ENCODE results near the gene CSNK2A2. TPM values are rescaled to one million over a fixed set of nuclear protein-coding genes. Genes with fewer than 3 reads are reported as not detected.

The CSNK2A2 gene
- total and polyA plus RNA-seq, 2 donors (not counting 3 experiments of a cell fraction or from before 2014, with no cell fraction given): 43.3 to 125 TPM

DNA sequence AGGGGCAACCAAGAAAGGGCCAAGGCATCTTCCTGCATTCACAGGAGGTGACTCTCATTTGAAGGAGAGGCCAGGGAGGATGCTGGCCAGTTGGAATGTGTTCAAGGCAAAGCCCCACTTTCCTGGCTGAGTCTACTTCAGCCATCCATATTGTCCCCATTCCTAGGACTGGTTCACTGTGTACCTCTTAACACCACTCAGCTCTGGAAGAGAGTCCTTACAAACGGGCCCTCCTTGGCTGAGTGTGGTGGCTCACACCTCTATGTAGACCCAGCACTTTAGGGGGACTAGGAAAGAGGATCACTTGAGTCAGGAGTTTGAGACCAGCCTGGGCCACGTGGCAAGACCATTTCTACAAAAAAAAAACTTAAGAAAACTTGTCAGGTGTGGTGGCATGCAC, 40.7 kb downstream of the CSNK2A2 start:
- TF ChIP-seq MYC (IDR thresholded peaks at IDR 0.05; ENCODE audit: low read depth, low read length) (no peak), FOS (IDR thresholded peaks at IDR 0.05; ENCODE audit: borderline replicate concordance, insufficient read depth, low read length) (no peak), EZH2 (IDR thresholded peaks at IDR 0.05; ENCODE audit: borderline replicate concordance, low read depth, low read length, severe bottlenecking) (no peak), GATA2 (IDR thresholded peaks at IDR 0.05; ENCODE audit: insufficient read depth, insufficient read length, low read depth, low read length) (no peak), POLR2AphosphoS5 (IDR thresholded peaks at IDR 0.05; ENCODE audit: insufficient read depth, low read depth, low read length) (no peak), JUN (IDR thresholded peaks at IDR 0.05; ENCODE audit: borderline replicate concordance, insufficient read depth, insufficient read length, low read depth) (no peak), POLR2A (IDR thresholded peaks at IDR 0.05; ENCODE audit: low read depth, low read length) (no peak)
- TF ChIP-seq, protein P1, sequence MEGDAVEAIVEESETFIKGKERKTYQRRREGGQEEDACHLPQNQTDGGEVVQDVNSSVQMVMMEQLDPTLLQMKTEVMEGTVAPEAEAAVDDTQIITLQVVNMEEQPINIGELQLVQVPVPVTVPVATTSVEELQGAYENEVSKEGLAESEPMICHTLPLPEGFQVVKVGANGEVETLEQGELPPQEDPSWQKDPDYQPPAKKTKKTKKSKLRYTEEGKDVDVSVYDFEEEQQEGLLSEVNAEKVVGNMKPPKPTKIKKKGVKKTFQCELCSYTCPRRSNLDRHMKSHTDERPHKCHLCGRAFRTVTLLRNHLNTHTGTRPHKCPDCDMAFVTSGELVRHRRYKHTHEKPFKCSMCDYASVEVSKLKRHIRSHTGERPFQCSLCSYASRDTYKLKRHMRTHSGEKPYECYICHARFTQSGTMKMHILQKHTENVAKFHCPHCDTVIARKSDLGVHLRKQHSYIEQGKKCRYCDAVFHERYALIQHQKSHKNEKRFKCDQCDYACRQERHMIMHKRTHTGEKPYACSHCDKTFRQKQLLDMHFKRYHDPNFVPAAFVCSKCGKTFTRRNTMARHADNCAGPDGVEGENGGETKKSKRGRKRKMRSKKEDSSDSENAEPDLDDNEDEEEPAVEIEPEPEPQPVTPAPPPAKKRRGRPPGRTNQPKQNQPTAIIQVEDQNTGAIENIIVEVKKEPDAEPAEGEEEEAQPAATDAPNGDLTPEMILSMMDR (IDR thresholded peaks at IDR 0.05; ENCODE audit: extremely low read depth in 1 of 2, insufficient read depth in 1 of 2, low read depth in 1 of 2, low read length in 2 of 2): no peak
- TF ChIP-seq, protein P2, sequence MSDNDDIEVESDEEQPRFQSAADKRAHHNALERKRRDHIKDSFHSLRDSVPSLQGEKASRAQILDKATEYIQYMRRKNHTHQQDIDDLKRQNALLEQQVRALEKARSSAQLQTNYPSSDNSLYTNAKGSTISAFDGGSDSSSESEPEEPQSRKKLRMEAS (IDR thresholded peaks at IDR 0.05; ENCODE audit: insufficient read depth, insufficient read length): no peak
- H4K20me1 ChIP-seq (replicated peaks; ENCODE audit: control insufficient read depth, extremely low read depth, insufficient read depth, low read length): no peaks in the 10 kb centered on the region
- no peaks in the 10 kb centered on the region for H3K79me2 ChIP-seq (ENCODE audit: control insufficient read depth, insufficient read depth, low read length)
- POLR2A ChIA-PET: no interaction called here
- no peak overlapping the region for H3K27ac ChIP-seq (ENCODE audit: insufficient read depth, low read depth, low read length)
- FAIRE-seq (no peak), DNase-seq (ENCODE audit: low read depth, low spot score) (no peak)
- no TSS peak for BruUV-seq (replicated peaks)
- no peak overlapping the region for H3K9ac ChIP-seq (replicated peaks; ENCODE audit: extremely low read depth, insufficient read depth, low read length)
- H3K4me3 ChIP-seq (replicated peaks in 1 of 3; ENCODE audit: insufficient read depth in 1 of 3, low read depth in 1 of 3, low read length in 3 of 3): no peak overlapping the region
- H3K9me1 ChIP-seq (replicated peaks; ENCODE audit: control insufficient read depth, extremely low read depth, insufficient read depth, low read length): no peaks in the 10 kb centered on the region
- H2AFZ ChIP-seq (ENCODE audit: low read depth, low read length): no peak overlapping the region
- no peaks in the 10 kb centered on the region for H3K27me3 ChIP-seq (ENCODE audit: control insufficient read depth in 2 of 2, insufficient read depth in 2 of 2, low read length in 2 of 2)
- dilution Hi-C loops (cut with MboI; ENCODE audit: extremely low pct_ligation_motif_present, low sequenced_read_pairs) (no loop called here), intact Hi-C loops (cut with micrococcal nuclease) (no loop called here)
- H3K9me3 ChIP-seq (replicated peaks; ENCODE audit: control insufficient read depth, insufficient read depth, low read length): no peaks in the 10 kb centered on the region
- no peak overlapping the region for H3K4me2 ChIP-seq (ENCODE audit: insufficient read depth, low read length)
- H3K4me1 ChIP-seq (ENCODE audit: control insufficient read depth, extremely low read depth, insufficient read depth, low read length): no peaks in the 10 kb centered on the region
- H3K36me3 ChIP-seq (ENCODE audit: control insufficient read depth in 2 of 2, extremely low read depth in 1 of 2, insufficient read depth in 2 of 2, low read length in 2 of 2): peaks cover 9% of the 10 kb centered on the region in 2 experiments
- CTCF ChIA-PET: no interaction called here

Data from endothelial cell of umbilical vein (primary cell).